Measurements from ENCODE around the gene MAML3. TPM values are rescaled to one million over a fixed set of nuclear protein-coding genes. Genes with fewer than 3 reads are reported as not detected.

MAML3 gene
- total RNA-seq, 1 experiment from 2014 or later = 20.8 TPM

GRCh38 chr4:139860435-139861024 is 293.5 kb downstream of the MAML3 start:
- no peak for DNase-seq
- Histone ChIP-seq H3K9me2 (replicated peaks; ENCODE audit: insufficient read depth, low read length) (no peaks in the 10 kb centered on the region), H3K79me2 (ENCODE audit: low read length) (peaks cover 35% of the 10 kb centered on the region), H3K36me3 (ENCODE audit: insufficient read depth, low read length) (no peaks in the 10 kb centered on the region), H3K4me2 (ENCODE audit: low read depth, low read length, poor library complexity, severe bottlenecking) (no peak overlapping the region), H3K9ac (ENCODE audit: low read length) (no peak overlapping the region), H3K4me3 (ENCODE audit: low read length) (no peak overlapping the region), H3K4me1 (ENCODE audit: low read length) (peaks cover 42% of the 10 kb centered on the region), H3K27me3 (ENCODE audit: low read length) (no peaks in the 10 kb centered on the region), H2AFZ (ENCODE audit: low read length) (no peak overlapping the region), H4K20me1 (ENCODE audit: insufficient read depth, low read depth, low read length) (no peaks in the 10 kb centered on the region), H3K27ac (ENCODE audit: low read length) (no peak overlapping the region), H3K9me3 (ENCODE audit: low read length) (no peaks in the 10 kb centered on the region)

DNA sequence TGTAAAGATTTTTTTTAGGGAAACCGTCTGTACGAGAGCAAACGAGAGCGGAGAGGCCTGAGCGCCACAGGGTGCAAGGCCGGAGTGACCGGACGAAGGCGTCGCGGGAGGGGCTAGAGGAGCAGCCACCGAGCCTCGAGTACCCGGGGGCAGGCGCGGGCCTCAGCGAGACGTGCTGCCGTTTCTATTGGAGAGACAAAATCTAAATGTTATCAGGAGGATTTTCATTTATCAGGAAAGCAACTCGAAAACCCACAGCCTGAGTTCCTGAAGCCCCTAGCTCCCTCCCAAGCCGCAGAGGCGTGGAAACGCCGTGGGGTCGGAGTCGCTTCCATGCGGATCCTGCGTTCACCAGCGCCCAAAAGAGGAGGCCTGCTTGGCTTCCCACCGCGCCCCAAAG is 294.1 kb downstream of the MAML3 start:
- no peak overlapping the region for H3K4me3 ChIP-seq (ENCODE audit: low read length)
- H3K4me2 ChIP-seq (ENCODE audit: low read depth, low read length, poor library complexity, severe bottlenecking) = no peak overlapping the region
- no peaks in the 10 kb centered on the region for H4K20me1 ChIP-seq (ENCODE audit: insufficient read depth, low read depth, low read length)
- H2AFZ ChIP-seq (ENCODE audit: low read length) = no peak overlapping the region
- H3K9ac ChIP-seq (ENCODE audit: low read length) = no peak overlapping the region
- no peaks in the 10 kb centered on the region for H3K9me3 ChIP-seq (ENCODE audit: low read length)
- peaks cover 49% of the 10 kb centered on the region for H3K4me1 ChIP-seq (ENCODE audit: low read length)
- DNase-seq = no peak
- no peaks in the 10 kb centered on the region for H3K36me3 ChIP-seq (ENCODE audit: insufficient read depth, low read length)
- H3K27ac ChIP-seq (ENCODE audit: low read length) = no peak overlapping the region
- peaks cover 37% of the 10 kb centered on the region for H3K79me2 ChIP-seq (ENCODE audit: low read length)
- no peaks in the 10 kb centered on the region for H3K27me3 ChIP-seq (ENCODE audit: low read length)
- no peaks in the 10 kb centered on the region for H3K9me2 ChIP-seq (replicated peaks; ENCODE audit: insufficient read depth, low read length)

DNA sequence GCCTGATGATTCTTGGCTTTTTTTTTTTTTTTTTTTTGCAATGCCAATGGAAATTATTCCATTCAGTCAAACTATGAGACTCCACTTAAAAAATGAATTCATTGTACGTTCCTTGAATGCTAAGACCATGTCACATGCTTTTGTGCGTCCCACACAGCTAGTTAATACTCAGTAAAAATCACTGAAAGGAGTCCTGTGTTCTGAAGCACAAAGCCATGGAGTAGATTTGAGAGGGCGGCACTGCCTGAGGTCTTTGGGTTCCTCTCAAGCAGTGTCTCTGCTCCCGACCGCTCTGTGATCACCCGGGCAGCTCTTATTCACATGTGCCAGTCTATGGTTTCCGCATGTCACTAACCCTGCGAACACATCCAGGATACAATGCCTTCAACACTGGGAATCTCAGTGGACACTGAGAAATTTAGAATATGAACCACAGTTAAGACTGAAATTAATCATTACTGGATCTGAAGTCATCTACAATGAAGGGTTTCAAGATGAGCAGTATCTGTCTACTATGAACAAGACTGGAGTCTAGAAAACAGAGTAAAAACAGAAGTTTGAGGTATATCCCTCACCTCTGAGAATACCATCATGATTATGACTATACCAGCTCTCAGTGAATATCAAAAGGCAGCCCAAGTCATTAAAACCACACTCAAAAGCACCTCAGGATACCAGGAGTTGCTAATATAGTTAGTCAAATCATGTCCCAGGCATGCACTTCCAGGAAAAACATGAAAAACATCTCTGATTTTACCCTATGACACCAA is 295.4 kb downstream of the MAML3 start:
- Histone ChIP-seq H3K4me1 (ENCODE audit: low read length) (peaks cover 53% of the 10 kb centered on the region), H3K27me3 (ENCODE audit: low read length) (no peaks in the 10 kb centered on the region), H3K9ac (ENCODE audit: low read length) (no peak overlapping the region), H3K4me2 (ENCODE audit: low read depth, low read length, poor library complexity, severe bottlenecking) (no peak overlapping the region), H3K79me2 (ENCODE audit: low read length) (peaks cover 44% of the 10 kb centered on the region), H4K20me1 (ENCODE audit: insufficient read depth, low read depth, low read length) (no peaks in the 10 kb centered on the region), H3K9me3 (ENCODE audit: low read length) (no peaks in the 10 kb centered on the region), H3K36me3 (ENCODE audit: insufficient read depth, low read length) (no peaks in the 10 kb centered on the region), H3K4me3 (ENCODE audit: low read length) (no peak overlapping the region), H2AFZ (ENCODE audit: low read length) (no peak overlapping the region), H3K27ac (ENCODE audit: low read length) (no peak overlapping the region), H3K9me2 (replicated peaks; ENCODE audit: insufficient read depth, low read length) (no peaks in the 10 kb centered on the region)
- no peak for DNase-seq

DNA sequence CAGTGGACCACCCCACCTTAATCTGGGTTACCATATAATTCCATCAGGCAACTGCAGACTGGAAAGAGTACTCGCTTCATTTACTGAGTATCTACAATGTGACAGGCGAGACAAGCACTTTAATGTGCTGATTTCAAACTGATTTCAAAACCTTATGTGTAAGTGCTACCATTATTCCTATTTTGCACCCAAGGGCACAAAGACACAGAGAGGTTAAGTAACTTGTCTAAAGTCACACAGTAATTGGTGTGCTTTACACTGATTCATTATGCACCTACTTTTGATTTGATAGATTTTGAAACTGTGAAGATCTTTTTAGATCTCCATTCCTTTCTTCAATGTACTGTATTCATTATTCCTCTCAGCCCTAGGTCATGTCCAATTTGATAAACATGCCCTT is 296.0 kb downstream of the MAML3 start:
- Histone ChIP-seq H3K9me3 (ENCODE audit: low read length) (no peaks in the 10 kb centered on the region), H3K9me2 (replicated peaks; ENCODE audit: insufficient read depth, low read length) (no peaks in the 10 kb centered on the region), H4K20me1 (ENCODE audit: insufficient read depth, low read depth, low read length) (no peaks in the 10 kb centered on the region), H3K4me3 (ENCODE audit: low read length) (no peak overlapping the region), H3K36me3 (ENCODE audit: insufficient read depth, low read length) (no peaks in the 10 kb centered on the region), H3K79me2 (ENCODE audit: low read length) (peaks cover 44% of the 10 kb centered on the region), H3K27ac (ENCODE audit: low read length) (peak overlapping the region; percentile 63; the same call in 1 of the 2 replicates), H3K9ac (ENCODE audit: low read length) (no peak overlapping the region), H3K4me2 (ENCODE audit: low read depth, low read length, poor library complexity, severe bottlenecking) (peak overlapping the region; percentile 25), H2AFZ (ENCODE audit: low read length) (no peak overlapping the region), H3K4me1 (ENCODE audit: low read length) (peaks cover 55% of the 10 kb centered on the region), H3K27me3 (ENCODE audit: low read length) (no peaks in the 10 kb centered on the region)
- no peak for DNase-seq

DNA sequence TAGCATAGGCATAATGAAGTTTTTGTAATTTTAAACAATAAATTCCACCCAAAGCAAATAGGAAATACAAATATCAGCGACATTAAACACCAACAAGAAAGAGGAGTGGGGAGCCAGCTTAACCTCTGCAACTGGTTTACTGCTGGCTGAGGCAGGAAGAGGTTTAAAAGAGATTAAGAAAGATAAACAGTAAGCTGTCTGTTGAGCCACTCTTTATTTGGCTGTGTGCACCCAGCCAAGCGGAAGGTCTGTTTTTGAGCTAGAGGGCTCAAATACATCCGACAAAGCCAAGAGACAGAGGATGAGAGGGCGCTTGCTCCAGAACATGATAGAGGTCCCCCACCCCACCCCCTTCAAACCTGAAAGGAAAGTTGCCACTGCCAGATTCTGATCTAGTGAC is 297.0 kb downstream of the MAML3 start:
- Histone ChIP-seq H3K9me3 (ENCODE audit: low read length) (no peaks in the 10 kb centered on the region), H3K4me1 (ENCODE audit: low read length) (peaks cover 57% of the 10 kb centered on the region), H3K27ac (ENCODE audit: low read length) (peak overlapping the region; percentile 63), H2AFZ (ENCODE audit: low read length) (no peak overlapping the region), H3K4me2 (ENCODE audit: low read depth, low read length, poor library complexity, severe bottlenecking) (peak overlapping the region; percentile 25), H3K9me2 (replicated peaks; ENCODE audit: insufficient read depth, low read length) (no peaks in the 10 kb centered on the region), H3K36me3 (ENCODE audit: insufficient read depth, low read length) (no peaks in the 10 kb centered on the region), H3K9ac (ENCODE audit: low read length) (no peak overlapping the region), H3K79me2 (ENCODE audit: low read length) (peaks cover 39% of the 10 kb centered on the region), H3K4me3 (ENCODE audit: low read length) (no peak overlapping the region), H4K20me1 (ENCODE audit: insufficient read depth, low read depth, low read length) (no peaks in the 10 kb centered on the region), H3K27me3 (ENCODE audit: low read length) (no peaks in the 10 kb centered on the region)
- no peak for DNase-seq

DNA sequence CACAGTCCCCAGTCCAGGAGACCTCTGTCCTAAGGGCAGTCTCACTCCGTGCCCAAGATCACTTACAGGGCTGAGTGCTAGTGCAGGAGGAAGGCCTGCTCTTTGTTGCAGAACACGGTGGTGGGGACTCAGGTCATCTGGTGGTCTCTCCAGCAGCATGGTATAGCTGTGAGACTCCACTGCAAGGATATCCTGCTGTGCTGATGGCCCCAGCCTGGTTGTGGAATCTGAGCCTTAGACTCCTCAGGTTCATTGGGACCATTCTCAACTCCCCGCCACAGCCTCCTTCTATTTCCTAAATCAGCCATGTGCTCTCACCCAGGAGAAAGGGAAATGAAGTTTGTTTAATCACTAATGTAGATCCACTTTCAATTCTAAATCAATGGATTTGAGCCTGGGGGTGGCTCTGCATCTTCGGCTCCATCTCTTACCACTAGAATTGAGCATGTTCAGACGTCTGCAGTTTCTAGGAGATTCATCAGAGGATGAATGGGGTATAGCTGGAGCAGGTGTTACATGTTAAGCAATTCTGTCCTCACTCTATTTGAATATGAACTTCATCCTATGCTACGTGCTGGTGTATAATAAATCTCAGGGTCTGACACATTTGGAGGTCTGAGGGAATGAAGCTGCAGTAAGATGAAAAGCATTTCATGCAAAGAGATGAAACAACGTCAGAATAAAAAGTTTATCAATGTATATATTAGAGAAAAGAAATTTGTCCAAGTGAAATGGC is 299.1 kb downstream of the MAML3 start:
- Histone ChIP-seq H3K4me3 (ENCODE audit: low read length) (no peak overlapping the region), H3K4me2 (ENCODE audit: low read depth, low read length, poor library complexity, severe bottlenecking) (no peak overlapping the region), H3K9ac (ENCODE audit: low read length) (no peak overlapping the region), H3K79me2 (ENCODE audit: low read length) (peaks cover 51% of the 10 kb centered on the region), H2AFZ (ENCODE audit: low read length) (no peak overlapping the region), H3K9me2 (replicated peaks; ENCODE audit: insufficient read depth, low read length) (no peaks in the 10 kb centered on the region), H3K9me3 (ENCODE audit: low read length) (no peaks in the 10 kb centered on the region), H3K36me3 (ENCODE audit: insufficient read depth, low read length) (no peaks in the 10 kb centered on the region), H4K20me1 (ENCODE audit: insufficient read depth, low read depth, low read length) (no peaks in the 10 kb centered on the region), H3K27ac (ENCODE audit: low read length) (peak overlapping the region; percentile 63), H3K27me3 (ENCODE audit: low read length) (no peaks in the 10 kb centered on the region), H3K4me1 (ENCODE audit: low read length) (peaks cover 79% of the 10 kb centered on the region)
- no peak for DNase-seq

DNA sequence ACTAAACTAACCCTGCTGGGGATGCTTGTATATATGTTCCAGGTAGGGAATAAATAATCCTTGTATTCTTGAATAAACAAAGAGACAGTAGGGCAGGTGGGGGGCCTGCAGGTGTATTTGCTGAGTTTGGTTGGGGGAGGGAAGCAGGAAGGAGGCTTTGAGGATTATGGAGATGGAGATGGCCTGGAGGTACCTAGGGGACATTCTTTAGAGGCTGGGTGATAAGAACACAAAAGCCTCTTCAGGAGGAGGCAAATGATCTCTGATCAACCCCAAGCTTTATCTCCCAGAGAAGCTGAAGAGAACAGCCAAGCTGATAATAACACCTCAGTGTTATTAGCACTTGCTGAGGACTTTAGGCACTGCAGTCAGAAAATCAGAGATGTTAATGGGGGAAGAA is 300.7 kb downstream of the MAML3 start:
- Histone ChIP-seq H3K9ac (ENCODE audit: low read length) (no peak overlapping the region), H3K36me3 (ENCODE audit: insufficient read depth, low read length) (no peaks in the 10 kb centered on the region), H4K20me1 (ENCODE audit: insufficient read depth, low read depth, low read length) (no peaks in the 10 kb centered on the region), H3K4me1 (ENCODE audit: low read length) (peaks cover 80% of the 10 kb centered on the region), H2AFZ (ENCODE audit: low read length) (no peak overlapping the region), H3K4me2 (ENCODE audit: low read depth, low read length, poor library complexity, severe bottlenecking) (no peak overlapping the region), H3K9me2 (replicated peaks; ENCODE audit: insufficient read depth, low read length) (no peaks in the 10 kb centered on the region), H3K27ac (ENCODE audit: low read length) (no peak overlapping the region), H3K9me3 (ENCODE audit: low read length) (no peaks in the 10 kb centered on the region), H3K79me2 (ENCODE audit: low read length) (peaks cover 47% of the 10 kb centered on the region), H3K27me3 (ENCODE audit: low read length) (no peaks in the 10 kb centered on the region), H3K4me3 (ENCODE audit: low read length) (no peak overlapping the region)
- no peak for DNase-seq

DNA sequence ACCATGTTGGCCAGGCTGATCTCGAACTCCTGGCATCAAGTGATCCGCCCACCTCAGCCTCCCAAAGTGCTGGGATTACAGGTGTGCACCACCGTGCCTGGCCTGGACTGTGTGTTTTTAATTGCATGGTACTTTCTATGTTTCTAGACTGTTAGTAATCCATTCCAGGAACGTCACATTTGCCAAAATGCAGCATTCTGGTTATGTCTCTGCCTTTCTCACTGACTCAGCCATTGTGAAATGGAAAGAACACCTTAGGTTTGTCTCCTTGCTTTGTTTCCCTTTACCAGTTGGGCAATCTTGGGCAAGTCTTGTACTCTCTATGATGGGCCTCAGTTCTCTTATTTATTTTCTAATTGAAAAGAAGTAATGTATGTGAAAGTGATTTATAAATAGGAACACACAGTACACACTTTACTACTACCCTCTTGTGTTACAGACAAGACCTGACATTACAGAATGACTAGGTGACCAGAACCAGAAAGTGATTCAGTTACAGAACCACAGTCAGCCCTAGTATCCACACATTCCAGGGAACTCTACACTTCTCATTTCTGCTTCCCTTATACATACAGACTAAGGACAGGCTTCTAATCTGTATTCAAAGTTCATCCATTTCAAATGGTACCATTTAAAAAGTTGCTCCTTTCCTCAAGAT is 301.2 kb downstream of the MAML3 start:
- peaks cover 80% of the 10 kb centered on the region for H3K4me1 ChIP-seq (ENCODE audit: low read length)

More for the DNA sequence above, 301.2 kb downstream of the MAML3 start:
- H3K9me3 ChIP-seq (ENCODE audit: low read length) = no peaks in the 10 kb centered on the region
- no peaks in the 10 kb centered on the region for H3K9me2 ChIP-seq (replicated peaks; ENCODE audit: insufficient read depth, low read length)
- H2AFZ ChIP-seq (ENCODE audit: low read length) = no peak overlapping the region
- no peak overlapping the region for H3K4me2 ChIP-seq (ENCODE audit: low read depth, low read length, poor library complexity, severe bottlenecking)
- H4K20me1 ChIP-seq (ENCODE audit: insufficient read depth, low read depth, low read length) = no peaks in the 10 kb centered on the region
- H3K27ac ChIP-seq (ENCODE audit: low read length) = no peak overlapping the region
- H3K4me3 ChIP-seq (ENCODE audit: low read length) = no peak overlapping the region
- peaks cover 49% of the 10 kb centered on the region for H3K79me2 ChIP-seq (ENCODE audit: low read length)
- no peak overlapping the region for H3K9ac ChIP-seq (ENCODE audit: low read length)
- H3K36me3 ChIP-seq (ENCODE audit: insufficient read depth, low read length) = no peaks in the 10 kb centered on the region
- H3K27me3 ChIP-seq (ENCODE audit: low read length) = no peaks in the 10 kb centered on the region
- no peak for DNase-seq

Measured in Karpas-422 (cell line).